ENCODE results near the gene UBL4A. TPM values are rescaled to one million over a fixed set of nuclear protein-coding genes. Genes with fewer than 3 reads are reported as not detected.

Gene UBL4A
- total and polyA plus RNA-seq, 9 of the 15 experiments (the other 6 are each of a cell fraction or from before 2014, with no cell fraction given), result 15.2 to 140 (median 100) TPM

DNA sequence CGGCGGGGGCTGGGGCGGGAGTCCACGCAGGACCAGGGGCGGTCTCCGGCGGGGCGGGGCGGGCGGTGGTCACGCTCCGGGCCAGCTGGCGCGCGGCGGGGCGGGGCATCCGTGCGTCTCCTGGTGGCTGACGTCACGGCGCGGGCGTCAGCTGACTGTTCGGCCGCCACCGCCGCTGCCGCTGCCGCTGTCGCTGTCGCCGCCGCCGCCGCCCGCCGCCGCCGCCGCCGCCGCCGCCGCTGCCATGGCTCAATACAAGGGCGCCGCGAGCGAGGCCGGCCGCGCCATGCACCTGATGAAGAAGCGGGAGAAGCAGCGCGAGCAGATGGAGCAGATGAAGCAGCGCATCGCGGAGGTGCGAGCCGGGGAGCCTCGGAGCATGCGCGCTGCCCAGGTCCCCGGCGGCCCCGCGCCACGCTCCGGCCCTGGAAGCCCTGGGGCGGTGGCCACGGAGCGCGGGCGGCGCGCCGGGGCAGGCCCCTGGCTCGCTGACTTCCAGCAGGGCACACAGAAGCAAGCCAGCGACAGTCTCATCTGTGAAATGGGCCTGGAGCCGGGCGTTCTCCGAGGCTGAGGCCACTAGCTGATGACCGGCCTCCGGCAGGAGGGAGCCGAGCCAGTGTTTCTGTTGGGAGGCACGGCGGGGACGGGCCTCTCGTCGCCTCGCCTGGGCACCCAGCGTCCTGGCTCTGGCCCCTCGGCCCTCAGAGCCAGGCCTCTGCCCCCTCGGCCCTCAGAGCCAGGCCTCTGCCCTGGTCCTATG, 42.2 kb downstream of the UBL4A start, which contains the start of gene FAM50A (continued):
- TF ChIP-seq PHF8 (IDR thresholded peaks at IDR 0.05; ENCODE audit: borderline replicate concordance, low read length) (peak; percentile 52; the same call in 1 of the 2 replicates), VEZF1 (CRISPR knock-in tag; IDR thresholded peaks at IDR 0.05) (peak; percentile 55), SIN3B (IDR thresholded peaks at IDR 0.05; ENCODE audit: low read depth) (peak; percentile 85; the same call in 1 of the 2 replicates), ATF7 (IDR thresholded peaks at IDR 0.05) (peak; percentile 28; the same call in 1 of the 2 replicates), E2F6 (IDR thresholded peaks at IDR 0.05; ENCODE audit: borderline replicate concordance in 1 of 2, extremely low read depth in 1 of 2, insufficient read depth in 1 of 2, insufficient read length in 1 of 2, low read depth in 1 of 2, low read length in 1 of 2, poor library complexity in 1 of 2, severe bottlenecking in 1 of 2) (peak in 1 of 2 experiments; percentile 84), MNT (conservative IDR thresholded peaks at IDR 0.05) (0 out of 4 replicates have a peak, but pooled peaks of 1 of the 2 experiments have one; percentile 16), TBP (optimal IDR thresholded peaks at IDR 0.05; ENCODE audit: low read depth, low read length) (no peak), RB1 (IDR thresholded peaks at IDR 0.05; ENCODE audit: low read depth) (peak; percentile 79; the same call in 1 of the 2 replicates), HMG20B (CRISPR knock-in tag; IDR thresholded peaks at IDR 0.05) (no peak), CXXC5 (CRISPR knock-in tag; IDR thresholded peaks at IDR 0.05) (peak; percentile 87), CCNT2 (IDR thresholded peaks at IDR 0.05; ENCODE audit: borderline replicate concordance, extremely low read depth, insufficient read length, low read depth, low read length) (peak; percentile 26), ZNF511 (CRISPR knock-in tag; IDR thresholded peaks at IDR 0.05) (0 out of 2 replicates have a peak, but pooled peaks have one; percentile 16), MEIS2 (IDR thresholded peaks at IDR 0.05; ENCODE audit: partially characterized antibody) (peak; percentile 16), RBBP5 (IDR thresholded peaks at IDR 0.05; ENCODE audit: borderline replicate concordance, insufficient read depth, low read length, poor library complexity, severe bottlenecking) (peak; percentile 55), NONO (IDR thresholded peaks at IDR 0.05; ENCODE audit: low read depth in 2 of 2, low read length in 1 of 2) (peak in 1 of 2 experiments; percentile 63; a peak in 1 of 4 replicates), CTBP1 (IDR thresholded peaks at IDR 0.05; ENCODE audit: borderline replicate concordance) (peak; percentile 69)
- TF ChIP-seq, protein P1, sequence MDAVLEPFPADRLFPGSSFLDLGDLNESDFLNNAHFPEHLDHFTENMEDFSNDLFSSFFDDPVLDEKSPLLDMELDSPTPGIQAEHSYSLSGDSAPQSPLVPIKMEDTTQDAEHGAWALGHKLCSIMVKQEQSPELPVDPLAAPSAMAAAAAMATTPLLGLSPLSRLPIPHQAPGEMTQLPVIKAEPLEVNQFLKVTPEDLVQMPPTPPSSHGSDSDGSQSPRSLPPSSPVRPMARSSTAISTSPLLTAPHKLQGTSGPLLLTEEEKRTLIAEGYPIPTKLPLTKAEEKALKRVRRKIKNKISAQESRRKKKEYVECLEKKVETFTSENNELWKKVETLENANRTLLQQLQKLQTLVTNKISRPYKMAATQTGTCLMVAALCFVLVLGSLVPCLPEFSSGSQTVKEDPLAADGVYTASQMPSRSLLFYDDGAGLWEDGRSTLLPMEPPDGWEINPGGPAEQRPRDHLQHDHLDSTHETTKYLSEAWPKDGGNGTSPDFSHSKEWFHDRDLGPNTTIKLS (IDR thresholded peaks at IDR 0.05; ENCODE audit: borderline replicate concordance, low read depth), result 0 out of 2 replicates have a peak, but pooled peaks have one; percentile 31
- TF ChIP-seq, protein P2, sequence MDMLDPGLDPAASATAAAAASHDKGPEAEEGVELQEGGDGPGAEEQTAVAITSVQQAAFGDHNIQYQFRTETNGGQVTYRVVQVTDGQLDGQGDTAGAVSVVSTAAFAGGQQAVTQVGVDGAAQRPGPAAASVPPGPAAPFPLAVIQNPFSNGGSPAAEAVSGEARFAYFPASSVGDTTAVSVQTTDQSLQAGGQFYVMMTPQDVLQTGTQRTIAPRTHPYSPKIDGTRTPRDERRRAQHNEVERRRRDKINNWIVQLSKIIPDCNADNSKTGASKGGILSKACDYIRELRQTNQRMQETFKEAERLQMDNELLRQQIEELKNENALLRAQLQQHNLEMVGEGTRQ (CRISPR knock-in tag; IDR thresholded peaks at IDR 0.05), result peak; percentile 55
